HCT116 (cell line): Measurements from ENCODE around the gene PCDHGA3. TPM values are rescaled to one million over a fixed set of nuclear protein-coding genes. Genes with fewer than 3 reads are reported as not detected.

Experiments
- ATAC-seq: fragments of 200-7000 bp; cut with Tn5 transposase; 2 replicates; pipeline ENCODE4 v1.9.1; 2020; ENCODE audit warnings: mild to moderate bottlenecking, moderate library complexity
- BruUV-seq: library from RNA; stranded (reverse); fragments of 400-500 nt; replicated peaks from 2 replicates; lab custom pipeline; 2021; lab: Mats Ljungman, UMichigan
- CTCF ChIA-PET: fragments of 300-600 bp; sonication (Branson Sonifier 250); formaldehyde crosslinking; loops from one replicate; lab custom pipeline; 2021; ENCODE audit warnings: antibody characterized with exemption; lab: Charles Lee
- POLR2A ChIA-PET: fragments of 300-600, 350-600 bp; sonication (Branson Sonifier 250); formaldehyde crosslinking; loops from one replicate; lab custom pipeline; 2021; ENCODE audit warnings: antibody characterized with exemption; lab: Charles Lee
- RAD21 ChIA-PET, 2 experiments: fragments of 300-600 bp; sonication (Branson Sonifier 250); formaldehyde crosslinking; loops; one replicate each; lab custom pipeline; 2023; ENCODE audit warnings: low total read pairs in 2 of 2; ENCODE audit not compliant: uncharacterized antibody in 2 of 2, unreplicated experiment in 2 of 2, low non-redundant PET in 1 of 2; lab: Charles Lee
- DNase-seq: peaks from one replicate; pipeline ENCODE4 v3.0.0-alpha.2; 2010; ENCODE audit warnings: low read depth, low spot score
- H2AFZ ChIP-seq: fragments of 200-600 bp; shearing (Covaris generic), sonication (generic); 2 replicates; pipeline ENCODE4 v1.6.1; 2017; ENCODE audit warnings: low read depth, mixed run types, mixed read lengths, antibody characterized with exemption, low read length; ENCODE audit not compliant: poor library complexity, severe bottlenecking
- H3K27ac ChIP-seq: 2 replicates; pipeline ENCODE4 v1.5.1; 2012; ENCODE audit warnings: low read depth, low read length
- H3K27me3 ChIP-seq: fragments of 200-600 bp; sonication (generic); 2 replicates; pipeline ENCODE4 v1.6.1; 2016; ENCODE audit warnings: mixed run types, low read length, mixed read lengths; ENCODE audit not compliant: insufficient read depth
- H3K36me3 ChIP-seq, 2 experiments: fragments of 200-500 bp in 1 of 2; fragments of 200-600 bp in 1 of 2; sonication (Bioruptor generic) in 1 of 2; sonication (generic) in 1 of 2; 2 replicates each; pipeline versions ENCODE4 v1.5.1 to v1.6.1; 2014 to 2016; ENCODE audit warnings: low read length in 2 of 2, inconsistent platforms in 1 of 2, mixed read lengths in 1 of 2, mixed run types in 1 of 2; ENCODE audit not compliant: insufficient read depth in 2 of 2, control insufficient read depth in 1 of 2
- H3K4me1 ChIP-seq, 2 experiments: fragments of 200-600 bp in 1 of 2; sonication (generic) in 1 of 2; 2 replicates each; pipeline versions ENCODE4 v1.5.1 to v1.6.1; 2012 to 2017; ENCODE audit warnings: low read length in 2 of 2, inconsistent platforms in 1 of 2, mild to moderate bottlenecking in 1 of 2, mixed read lengths in 1 of 2, mixed run types in 1 of 2, moderate library complexity in 1 of 2; ENCODE audit not compliant: insufficient read depth in 2 of 2, control insufficient read depth in 1 of 2
- H3K4me2 ChIP-seq: fragments of 200-600 bp; sonication (generic); 2 replicates; pipeline ENCODE4 v1.6.1; 2017; ENCODE audit warnings: mixed run types, low read length, mixed read lengths
- H3K4me3 ChIP-seq, 2 experiments: fragments of 200-600 bp in 1 of 2; sonication (generic) in 1 of 2; replicated peaks in 1 of 2; 2 replicates each; pipeline ENCODE4 v1.5.1; 2011 to 2016; ENCODE audit warnings: low read length in 2 of 2, control low read depth in 1 of 2, low read depth in 1 of 2, mild to moderate bottlenecking in 1 of 2, mixed read lengths in 1 of 2, mixed run types in 1 of 2
- H3K79me2 ChIP-seq: fragments of 200-600 bp; sonication (generic); 2 replicates; pipeline ENCODE4 v1.6.1; 2017; ENCODE audit warnings: mild to moderate bottlenecking, mixed run types, low read length, moderate library complexity, mixed read lengths; ENCODE audit not compliant: insufficient read depth
- H3K9ac ChIP-seq: fragments of 200-600 bp; sonication (generic); 2 replicates; pipeline ENCODE4 v1.6.1; 2016; ENCODE audit warnings: low read length, mixed read lengths
- H3K9me2 ChIP-seq: fragments of 200-600 bp; sonication (generic), shearing (Covaris generic); 2 replicates; pipeline ENCODE4 v1.6.1; 2017; ENCODE audit warnings: mixed run types, mild to moderate bottlenecking, moderate library complexity; ENCODE audit not compliant: insufficient read depth
- H3K9me3 ChIP-seq, 2 experiments: fragments of 200-500 bp in 1 of 2; fragments of 200-600 bp in 1 of 2; sonication (Bioruptor generic) in 1 of 2; sonication (generic) in 1 of 2; 2 replicates each; pipeline ENCODE4 v1.6.1; 2014 to 2017; ENCODE audit warnings: low read length in 2 of 2, mixed read lengths in 2 of 2, inconsistent platforms in 1 of 2, low read depth in 1 of 2, mild to moderate bottlenecking in 1 of 2, mixed run types in 1 of 2, moderate library complexity in 1 of 2; ENCODE audit not compliant: control insufficient read depth in 1 of 2, insufficient read depth in 1 of 2
- H4K20me1 ChIP-seq: fragments of 200-600 bp; sonication (generic), shearing (Covaris generic); 2 replicates; pipeline ENCODE4 v1.6.1; 2017; ENCODE audit warnings: mixed run types, mild to moderate bottlenecking, moderate library complexity; ENCODE audit not compliant: insufficient read depth
- CBX3 ChIP-seq: IDR thresholded peaks from 2 replicates; pipeline ENCODE4 v1.6.1; 2012; ENCODE audit warnings: low read depth
- CEBPB ChIP-seq: IDR thresholded peaks from 2 replicates; pipeline ENCODE4 v1.6.1; 2012; ENCODE audit warnings: low read depth
- EGR1 ChIP-seq: IDR thresholded peaks from 2 replicates; pipeline ENCODE4 v1.6.1; 2012; ENCODE audit warnings: low read depth
- JUND ChIP-seq: IDR thresholded peaks from 2 replicates; pipeline ENCODE4 v1.6.1; 2012
- POLR2A ChIP-seq: IDR thresholded peaks from 2 replicates; pipeline ENCODE4 v1.7.0; 2011; ENCODE audit warnings: borderline replicate concordance; ENCODE audit not compliant: insufficient read depth, insufficient read length; ENCODE audit errors: extremely low read depth
- RAD21 ChIP-seq: IDR thresholded peaks from 2 replicates; pipeline ENCODE4 v1.6.1; 2012; ENCODE audit warnings: low read depth, mild to moderate bottlenecking
- YY1 ChIP-seq: IDR thresholded peaks from 2 replicates; pipeline ENCODE4 v1.6.1; 2011; ENCODE audit warnings: low read length, low read depth, moderate library complexity, mild to moderate bottlenecking; ENCODE audit not compliant: insufficient replicate concordance; ENCODE audit errors: extremely low read depth
- ZNF274 ChIP-seq: fragments of 200-500 bp; sonication (Bioruptor generic); IDR thresholded peaks from 2 replicates; pipeline ENCODE4 v1.6.1; 2014; ENCODE audit warnings: mild to moderate bottlenecking, low read depth, low read length, inconsistent platforms
- intact Hi-C: fragments of 100-400 bp; cut with micrococcal nuclease; formaldehyde crosslinking; loops from 2 replicates; pipeline ENCODE4 v1.10.0; 2022
- total RNA-seq: library from RNA; stranded (reverse); gene quantifications from one replicate; pipeline ENCODE4 v1.2.1, GENCODE V29; 2021; ENCODE audit not compliant: unreplicated experiment
- TF ChIP-seq, protein P1 (sequence below): IDR thresholded peaks from 2 replicates; pipeline ENCODE4 v1.6.1; 2012
- TF ChIP-seq, protein P2 (sequence below): IDR thresholded peaks from 2 replicates; pipeline ENCODE4 v1.6.1; 2011; ENCODE audit warnings: mild to moderate bottlenecking, low read length, moderate library complexity; ENCODE audit not compliant: insufficient replicate concordance; ENCODE audit errors: extremely low read depth
- TF ChIP-seq, protein P3 (sequence below): IDR thresholded peaks from 2 replicates; pipeline ENCODE4 v1.6.1; 2012
- TF ChIP-seq, protein P4 (sequence below), 3 experiments: fragments of 200-600 bp in 1 of 3; sonication (generic) in 1 of 3; IDR thresholded peaks in 2 of 3; conservative IDR thresholded peaks in 1 of 3; 2 replicates each; pipeline ENCODE4 v1.5.1; 2012 to 2017; ENCODE audit warnings: low read depth in 2 of 3, low read length in 2 of 3, antibody characterized with exemption in 1 of 3, borderline replicate concordance in 1 of 3, control low read depth in 1 of 3, mild to moderate bottlenecking in 1 of 3, mixed read lengths in 1 of 3, mixed run types in 1 of 3, moderate library complexity in 1 of 3; ENCODE audit not compliant: insufficient read depth in 1 of 3

The PCDHGA3 gene
- total RNA-seq, 1 experiment from 2014 or later = not detected

DNA sequence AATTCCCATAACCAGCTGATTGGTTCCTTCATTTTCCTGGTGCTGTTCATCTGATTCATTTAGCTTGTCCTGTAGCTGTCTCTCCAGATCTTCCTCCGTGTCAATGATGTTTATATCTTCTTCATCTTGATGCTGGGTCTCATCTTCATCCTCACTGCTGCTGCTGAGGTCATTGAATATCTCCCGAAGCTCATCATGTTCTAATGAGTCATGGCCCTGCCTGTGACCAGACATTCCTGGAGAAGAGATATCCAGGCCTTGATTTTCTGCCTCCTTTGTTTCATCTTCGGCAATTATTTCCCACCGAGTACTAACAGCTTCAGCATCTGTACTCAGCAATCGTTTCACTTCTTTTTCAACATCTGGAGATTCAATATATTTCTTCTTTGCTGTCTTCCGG, 24.4 kb upstream of the PCDHGA3 start (continued):
- TF ChIP-seq, protein P1, sequence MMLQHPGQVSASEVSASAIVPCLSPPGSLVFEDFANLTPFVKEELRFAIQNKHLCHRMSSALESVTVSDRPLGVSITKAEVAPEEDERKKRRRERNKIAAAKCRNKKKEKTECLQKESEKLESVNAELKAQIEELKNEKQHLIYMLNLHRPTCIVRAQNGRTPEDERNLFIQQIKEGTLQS = no peak
- TF ChIP-seq POLR2A (no peak), CEBPB (no peak), CBX3 (no peak)

DNA sequence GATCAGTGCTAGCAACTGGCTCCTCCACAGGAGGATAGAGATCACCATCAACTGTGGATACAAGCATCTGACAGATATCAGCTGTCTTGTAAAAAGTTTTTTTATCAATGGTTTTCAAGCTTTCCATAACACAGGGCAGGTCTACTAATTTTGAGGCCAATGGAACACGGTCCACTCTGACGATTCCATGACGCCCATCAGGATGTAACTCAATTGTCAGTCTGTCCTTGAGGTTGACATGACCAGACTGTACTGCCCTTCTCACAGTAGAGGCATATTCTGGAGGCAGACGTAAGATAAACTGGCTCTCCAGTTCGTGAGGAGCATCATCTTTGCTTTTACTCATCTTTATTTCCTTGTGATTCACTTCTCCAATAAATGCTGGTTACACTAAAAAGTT, 23.9 kb upstream of the PCDHGA3 start:
- POLR2A ChIA-PET = interaction anchor here (1.0 to 1.7 kb wide), 4 partner anchors 93 to 244 kb away, joined by 3 to 11 read pairs (median 4); partner anchors contain the start of gene PCDHGA10
- RAD21 ChIA-PET = interaction anchor here (1.3 kb wide), 2 partner anchors 244 kb away, joined by 3 to 5 read pairs; no protein-coding TSS in a partner anchor
- Histone ChIP-seq H3K9ac (0 out of 2 replicates have a peak overlapping the region, but pooled peaks have one; percentile 78), H3K27me3 (no peaks in the 10 kb centered on the region), H3K9me2 (no peaks in the 10 kb centered on the region), H3K79me2 (peaks cover 29% of the 10 kb centered on the region), H3K4me1 (peaks cover 4 to 13% of the 10 kb centered on the region in 2 experiments; a peak in 3 of 4 replicates), H2AFZ (no peak overlapping the region), H3K27ac (peak overlapping the region; percentile 89; the same call in 1 of the 2 replicates), H4K20me1 (no peaks in the 10 kb centered on the region), H3K9me3 (peaks cover 19 to 26% of the 10 kb centered on the region in 2 experiments), H3K4me2 (peak overlapping the region; percentile 79), H3K4me3 (peak overlapping the region; percentile 70 to 74), H3K36me3 (peaks cover 2 to 19% of the 10 kb centered on the region in 2 experiments; a peak in 2 of 4 replicates)
- CTCF ChIA-PET = interaction anchor here (0.9 to 2.1 kb wide), 16 partner anchors 9 to 272 kb away, joined by 3 to 19 read pairs (median 4); partner anchors contain the start of genes PCDHB10, PCDHB14, PCDHGA10 and PCDHGB1
- DNase-seq = no peak
- BruUV-seq = no TSS peak
- intact Hi-C loops = loop anchor here (1.0 to 2.0 kb wide), 2 partner anchors 205 to 245 kb away; no protein-coding TSS in a partner anchor
- ATAC-seq = no peak
- TF ChIP-seq JUND (no peak), EGR1 (no peak), ZNF274 (no peak), RAD21 (no peak), YY1 (no peak), POLR2A (no peak)
- TF ChIP-seq, protein P2, sequence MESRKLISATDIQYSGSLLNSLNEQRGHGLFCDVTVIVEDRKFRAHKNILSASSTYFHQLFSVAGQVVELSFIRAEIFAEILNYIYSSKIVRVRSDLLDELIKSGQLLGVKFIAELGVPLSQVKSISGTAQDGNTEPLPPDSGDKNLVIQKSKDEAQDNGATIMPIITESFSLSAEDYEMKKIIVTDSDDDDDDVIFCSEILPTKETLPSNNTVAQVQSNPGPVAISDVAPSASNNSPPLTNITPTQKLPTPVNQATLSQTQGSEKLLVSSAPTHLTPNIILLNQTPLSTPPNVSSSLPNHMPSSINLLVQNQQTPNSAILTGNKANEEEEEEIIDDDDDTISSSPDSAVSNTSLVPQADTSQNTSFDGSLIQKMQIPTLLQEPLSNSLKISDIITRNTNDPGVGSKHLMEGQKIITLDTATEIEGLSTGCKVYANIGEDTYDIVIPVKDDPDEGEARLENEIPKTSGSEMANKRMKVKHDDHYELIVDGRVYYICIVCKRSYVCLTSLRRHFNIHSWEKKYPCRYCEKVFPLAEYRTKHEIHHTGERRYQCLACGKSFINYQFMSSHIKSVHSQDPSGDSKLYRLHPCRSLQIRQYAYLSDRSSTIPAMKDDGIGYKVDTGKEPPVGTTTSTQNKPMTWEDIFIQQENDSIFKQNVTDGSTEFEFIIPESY = no peak
- TF ChIP-seq, protein P3, sequence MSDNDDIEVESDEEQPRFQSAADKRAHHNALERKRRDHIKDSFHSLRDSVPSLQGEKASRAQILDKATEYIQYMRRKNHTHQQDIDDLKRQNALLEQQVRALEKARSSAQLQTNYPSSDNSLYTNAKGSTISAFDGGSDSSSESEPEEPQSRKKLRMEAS = no peak
- TF ChIP-seq, protein P4, sequence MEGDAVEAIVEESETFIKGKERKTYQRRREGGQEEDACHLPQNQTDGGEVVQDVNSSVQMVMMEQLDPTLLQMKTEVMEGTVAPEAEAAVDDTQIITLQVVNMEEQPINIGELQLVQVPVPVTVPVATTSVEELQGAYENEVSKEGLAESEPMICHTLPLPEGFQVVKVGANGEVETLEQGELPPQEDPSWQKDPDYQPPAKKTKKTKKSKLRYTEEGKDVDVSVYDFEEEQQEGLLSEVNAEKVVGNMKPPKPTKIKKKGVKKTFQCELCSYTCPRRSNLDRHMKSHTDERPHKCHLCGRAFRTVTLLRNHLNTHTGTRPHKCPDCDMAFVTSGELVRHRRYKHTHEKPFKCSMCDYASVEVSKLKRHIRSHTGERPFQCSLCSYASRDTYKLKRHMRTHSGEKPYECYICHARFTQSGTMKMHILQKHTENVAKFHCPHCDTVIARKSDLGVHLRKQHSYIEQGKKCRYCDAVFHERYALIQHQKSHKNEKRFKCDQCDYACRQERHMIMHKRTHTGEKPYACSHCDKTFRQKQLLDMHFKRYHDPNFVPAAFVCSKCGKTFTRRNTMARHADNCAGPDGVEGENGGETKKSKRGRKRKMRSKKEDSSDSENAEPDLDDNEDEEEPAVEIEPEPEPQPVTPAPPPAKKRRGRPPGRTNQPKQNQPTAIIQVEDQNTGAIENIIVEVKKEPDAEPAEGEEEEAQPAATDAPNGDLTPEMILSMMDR (IDR thresholded peaks at IDR 0.05 in 2 of 3, conservative IDR thresholded peaks at IDR 0.05 in 1 of 3; ENCODE audit: borderline replicate concordance in 1 of 3, insufficient read depth in 1 of 3, low read depth in 2 of 3, low read length in 2 of 3) = no peak
